ENCODE measurements around the gene CDH20. TPM values are rescaled to one million over a fixed set of nuclear protein-coding genes. Genes with fewer than 3 reads are reported as not detected.

The CDH20 gene
- total RNA-seq, 1 experiment from 2014 or later = not detected

DNA sequence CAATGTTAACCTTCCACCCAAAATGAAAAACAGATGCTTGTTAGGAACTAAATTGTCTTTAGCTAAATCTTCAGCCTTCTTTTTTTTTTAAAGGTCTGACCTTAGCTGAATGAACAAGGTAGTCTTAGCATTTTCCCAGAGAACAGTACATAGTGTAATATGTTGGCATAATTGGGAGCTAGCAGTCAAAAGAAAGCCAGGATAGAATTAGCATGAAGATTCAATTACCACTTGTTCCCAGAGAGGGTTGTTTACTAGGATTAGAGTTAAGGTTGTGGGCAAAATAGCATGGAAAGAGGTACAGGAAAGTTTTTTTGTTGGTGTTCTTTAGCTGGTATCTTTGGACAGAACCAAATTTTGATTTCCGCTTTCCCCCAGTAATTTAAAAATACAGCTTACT is 6.9 kb downstream of the CDH20 start:
- no peak overlapping the region for H3K27ac ChIP-seq (ENCODE audit: low read depth, low read length)
- no TSS peak for BruUV-seq (replicated peaks)
- ATAC-seq (no peak), DNase-seq (ENCODE audit: low read depth, low spot score) (no peak)
- ChIA-PET CTCF (interaction anchor here (0.9 kb wide), 1 partner anchor 15 kb away, joined by 3 read pairs; no protein-coding TSS in a partner anchor), RAD21 (ENCODE audit: low non-redundant PET in 1 of 2, low total read pairs in 2 of 2, uncharacterized antibody in 2 of 2, unreplicated experiment in 2 of 2) (no interaction called here), POLR2A (no interaction called here)
- intact Hi-C loops (cut with micrococcal nuclease) = no loop called here
- no peaks in the 10 kb centered on the region for H3K36me3 ChIP-seq (ENCODE audit: control insufficient read depth in 1 of 2, insufficient read depth in 2 of 2, low read length in 2 of 2)
- H3K79me2 ChIP-seq (ENCODE audit: insufficient read depth, low read length) = no peaks in the 10 kb centered on the region
- no peak overlapping the region for H3K4me2 ChIP-seq (ENCODE audit: low read length)
- no peak overlapping the region for H3K9ac ChIP-seq (ENCODE audit: low read length)
- H3K27me3 ChIP-seq (ENCODE audit: insufficient read depth, low read length) = 0 out of 2 replicates have a peak, but pooled peaks cover 7% of the 10 kb centered on the region
- H3K4me1 ChIP-seq (ENCODE audit: control insufficient read depth in 1 of 2, insufficient read depth in 2 of 2, low read length in 2 of 2) = no peaks in the 10 kb centered on the region
- H3K9me2 ChIP-seq (ENCODE audit: insufficient read depth) = no peaks in the 10 kb centered on the region
- no peak overlapping the region for H2AFZ ChIP-seq (ENCODE audit: low read depth, low read length, poor library complexity, severe bottlenecking)
- no peak overlapping the region for H3K4me3 ChIP-seq (replicated peaks in 1 of 2; ENCODE audit: low read depth in 1 of 2, low read length in 2 of 2)
- TF ChIP-seq CBX3 (IDR thresholded peaks at IDR 0.05; ENCODE audit: low read depth) = no peak
- TF ChIP-seq ZBTB33 (IDR thresholded peaks at IDR 0.05; ENCODE audit: extremely low read depth, insufficient replicate concordance, low read length) = no peak
- TF ChIP-seq ELF1 (IDR thresholded peaks at IDR 0.05; ENCODE audit: borderline replicate concordance, low read depth) = no peak
- TF ChIP-seq CTCF (IDR thresholded peaks at IDR 0.05 in 2 of 3, conservative IDR thresholded peaks at IDR 0.05 in 1 of 3; ENCODE audit: borderline replicate concordance in 1 of 3, insufficient read depth in 1 of 3, low read depth in 2 of 3, low read length in 2 of 3) = no peak
- TF ChIP-seq MAX (IDR thresholded peaks at IDR 0.05) = no peak
- TF ChIP-seq SP1 (IDR thresholded peaks at IDR 0.05; ENCODE audit: low read depth) = no peak
- TF ChIP-seq ZNF274 (IDR thresholded peaks at IDR 0.05; ENCODE audit: low read depth, low read length) = no peak
- no peak for TF ChIP-seq POLR2AphosphoS5 (IDR thresholded peaks at IDR 0.05; ENCODE audit: low read depth, low read length)
- no peak for TF ChIP-seq SIN3A (IDR thresholded peaks at IDR 0.05; ENCODE audit: low read depth)
- TF ChIP-seq POLR2A (IDR thresholded peaks at IDR 0.05; ENCODE audit: borderline replicate concordance, extremely low read depth, insufficient read depth, insufficient read length) = no peak
- TF ChIP-seq ZFX (IDR thresholded peaks at IDR 0.05) = no peak
- no peak for TF ChIP-seq RAD21 (IDR thresholded peaks at IDR 0.05; ENCODE audit: low read depth)
- no peak for TF ChIP-seq JUND (IDR thresholded peaks at IDR 0.05)
- no peak for TF ChIP-seq EZH2 (IDR thresholded peaks at IDR 0.05)
- TF ChIP-seq YY1 (IDR thresholded peaks at IDR 0.05; ENCODE audit: extremely low read depth, insufficient replicate concordance, low read depth, low read length) = no peak
- TF ChIP-seq EZH2phosphoT487 (IDR thresholded peaks at IDR 0.05; ENCODE audit: borderline replicate concordance) = no peak
- TF ChIP-seq, protein P1, sequence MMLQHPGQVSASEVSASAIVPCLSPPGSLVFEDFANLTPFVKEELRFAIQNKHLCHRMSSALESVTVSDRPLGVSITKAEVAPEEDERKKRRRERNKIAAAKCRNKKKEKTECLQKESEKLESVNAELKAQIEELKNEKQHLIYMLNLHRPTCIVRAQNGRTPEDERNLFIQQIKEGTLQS (IDR thresholded peaks at IDR 0.05) = no peak
- H3K9me3 ChIP-seq (ENCODE audit: control insufficient read depth in 1 of 2, insufficient read depth in 1 of 2, low read depth in 1 of 2, low read length in 2 of 2) = no peaks in the 10 kb centered on the region
- H4K20me1 ChIP-seq (ENCODE audit: insufficient read depth) = no peaks in the 10 kb centered on the region
